Gastroesophageal sphincter (tissue), 4 donors: ENCODE results near the gene U2SURP. TPM values are rescaled to one million over a fixed set of nuclear protein-coding genes. Genes with fewer than 3 reads are reported as not detected.

Source experiments
- ATAC-seq: fragments of 150-250 bp; one replicate; pipeline ENCODE4 v1.9.1; 2016; ENCODE audit warnings: mild to moderate bottlenecking, moderate library complexity
- H3K27ac ChIP-seq, 4 donors: fragments of 200-600 bp; sonication (generic) in 3 of 4; 1 replicate in 3 of 4; 2 replicates in 1 of 4; pipeline ENCODE4 v1.5.1; 2016 to 2019
- H3K27me3 ChIP-seq: fragments of 200-600 bp; sonication (generic); one replicate; pipeline ENCODE4 v1.5.1; 2019
- H3K36me3 ChIP-seq, 2 donors: fragments of 200-600 bp; sonication (generic); one replicate each; pipeline ENCODE4 v1.5.1; 2019; ENCODE audit warnings: control low read depth in 1 of 2
- H3K4me1 ChIP-seq, 3 donors: fragments of 200-600 bp; sonication (generic); 1 replicate in 2 of 3; 2 replicates in 1 of 3; pipeline ENCODE4 v1.5.1; 2016 to 2019; ENCODE audit warnings: control low read depth in 2 of 3
- H3K4me3 ChIP-seq, 2 donors: fragments of 200-600 bp; sonication (generic); one replicate each; pipeline ENCODE4 v1.5.1; 2019; ENCODE audit warnings: mild to moderate bottlenecking in 1 of 2, moderate library complexity in 1 of 2
- H3K9me3 ChIP-seq, 3 donors: fragments of 200-600 bp; sonication (generic); one replicate each; pipeline ENCODE4 v1.5.1; 2017 to 2019; ENCODE audit warnings: control low read depth in 2 of 3
- EP300 ChIP-seq: sonication (generic); formaldehyde crosslinking; IDR thresholded peaks from one replicate; pipeline ENCODE4 v1.6.1; 2017; ENCODE audit warnings: antibody characterized with exemption, mild to moderate bottlenecking
- POLR2A ChIP-seq, 2 donors: fragments of 450-650 bp; IDR thresholded peaks; one replicate each; pipeline ENCODE4 v1.6.1; 2017; ENCODE audit warnings: antibody characterized with exemption in 2 of 2, mild to moderate bottlenecking in 2 of 2, moderate library complexity in 1 of 2
- POLR2AphosphoS5 ChIP-seq: sonication (generic); formaldehyde crosslinking; IDR thresholded peaks from one replicate; pipeline ENCODE4 v1.6.1; 2017; ENCODE audit warnings: antibody characterized with exemption
- WGBS, 2 donors: methylation state at CpG; one replicate each; pipeline ENCODE4 v1.1.5; 2018; ENCODE audit warnings: low coverage in 1 of 2; 5-methylcytosine and 5-hydroxymethylcytosine counted together
- total RNA-seq, 4 donors: library from RNA; depleted of rRNA; stranded (reverse); fragments of >200 nt; gene quantifications; one replicate each; pipeline ENCODE4 v1.1.0, GENCODE V29; 2016
- TF ChIP-seq, protein P1 (sequence below), 4 experiments: fragments of 200-600 bp in 2 of 4; fragments of 450-650 bp in 2 of 4; sonication (generic) in 1 of 4; IDR thresholded peaks; one replicate each; pipeline ENCODE4 v1.5.1; 2017 to 2019; ENCODE audit warnings: antibody characterized with exemption in 4 of 4, mild to moderate bottlenecking in 2 of 4, moderate library complexity in 2 of 4

Gene U2SURP
- total RNA-seq, 4 donors from 2014 or later, result 40.5 to 111 (median 60.4) TPM

DNA sequence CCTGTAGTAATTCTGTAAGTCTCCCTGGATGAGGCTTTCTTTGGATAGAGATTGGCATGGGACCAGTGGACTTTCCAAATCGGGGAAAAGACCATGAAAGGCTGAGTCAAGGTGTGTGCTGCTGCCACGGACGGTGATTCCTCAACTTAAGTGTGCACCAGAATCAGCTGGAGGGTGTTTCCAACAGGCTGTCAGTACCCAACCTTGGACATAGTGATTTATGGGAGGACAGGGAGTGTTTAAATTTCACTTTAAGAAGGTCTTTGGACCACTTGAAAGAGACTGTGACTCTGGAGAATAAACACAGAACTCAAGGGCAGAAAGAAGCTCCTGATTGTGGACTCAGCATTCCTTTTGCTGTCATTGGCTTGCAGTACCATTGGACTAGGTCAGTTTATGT lies 97.8 kb downstream of the U2SURP start:
- no peaks in the 10 kb centered on the region for H3K4me1 ChIP-seq
- peaks cover 4% of the 10 kb centered on the region for H3K27me3 ChIP-seq
- no peak overlapping the region for H3K27ac ChIP-seq
- 51 to 54% methylated on average over 2 to 3 of the region's 3 CpGs for WGBS, 2 donors
- no peak overlapping the region for H3K4me3 ChIP-seq
- TF ChIP-seq POLR2A (IDR thresholded peaks at IDR 0.05), result no peak
- TF ChIP-seq POLR2AphosphoS5, result no peak
- TF ChIP-seq EP300, result no peak
- TF ChIP-seq, protein P1, sequence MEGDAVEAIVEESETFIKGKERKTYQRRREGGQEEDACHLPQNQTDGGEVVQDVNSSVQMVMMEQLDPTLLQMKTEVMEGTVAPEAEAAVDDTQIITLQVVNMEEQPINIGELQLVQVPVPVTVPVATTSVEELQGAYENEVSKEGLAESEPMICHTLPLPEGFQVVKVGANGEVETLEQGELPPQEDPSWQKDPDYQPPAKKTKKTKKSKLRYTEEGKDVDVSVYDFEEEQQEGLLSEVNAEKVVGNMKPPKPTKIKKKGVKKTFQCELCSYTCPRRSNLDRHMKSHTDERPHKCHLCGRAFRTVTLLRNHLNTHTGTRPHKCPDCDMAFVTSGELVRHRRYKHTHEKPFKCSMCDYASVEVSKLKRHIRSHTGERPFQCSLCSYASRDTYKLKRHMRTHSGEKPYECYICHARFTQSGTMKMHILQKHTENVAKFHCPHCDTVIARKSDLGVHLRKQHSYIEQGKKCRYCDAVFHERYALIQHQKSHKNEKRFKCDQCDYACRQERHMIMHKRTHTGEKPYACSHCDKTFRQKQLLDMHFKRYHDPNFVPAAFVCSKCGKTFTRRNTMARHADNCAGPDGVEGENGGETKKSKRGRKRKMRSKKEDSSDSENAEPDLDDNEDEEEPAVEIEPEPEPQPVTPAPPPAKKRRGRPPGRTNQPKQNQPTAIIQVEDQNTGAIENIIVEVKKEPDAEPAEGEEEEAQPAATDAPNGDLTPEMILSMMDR (IDR thresholded peaks at IDR 0.05), result no peak
- peaks cover 0 to 3% (median 0%) of the 10 kb centered on the region in 3 donors for H3K9me3 ChIP-seq
- ATAC-seq, result no peak
- H3K36me3 ChIP-seq, result no peaks in the 10 kb centered on the region

DNA sequence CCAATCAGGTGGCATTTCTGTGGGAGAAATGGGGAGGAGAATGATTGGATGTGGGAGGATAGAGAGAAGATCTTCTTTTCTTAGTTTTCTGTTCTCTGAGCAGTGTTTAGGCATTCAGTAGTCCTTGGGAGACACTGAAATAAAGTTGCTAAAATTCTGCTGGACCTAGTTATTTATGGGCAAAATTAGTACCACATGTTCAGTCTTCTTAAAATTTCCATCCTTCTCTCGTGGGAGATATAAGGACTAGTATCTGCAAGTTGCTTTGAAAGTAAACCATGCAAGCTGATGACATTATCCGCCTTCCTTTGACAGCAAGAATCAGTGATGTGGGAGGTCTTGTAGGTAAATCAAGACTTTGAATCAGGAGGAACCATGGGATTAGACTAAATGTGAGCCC lies 98.3 kb downstream of the U2SURP start:
- 40 to 75% methylated on average over 1 of the region's 2 CpGs for WGBS, 2 donors
- ATAC-seq, result no peak
- TF ChIP-seq POLR2AphosphoS5, result no peak
- no peak for TF ChIP-seq EP300
- no peak for TF ChIP-seq POLR2A (IDR thresholded peaks at IDR 0.05)
- TF ChIP-seq, protein P1 (IDR thresholded peaks at IDR 0.05), result no peak

DNA sequence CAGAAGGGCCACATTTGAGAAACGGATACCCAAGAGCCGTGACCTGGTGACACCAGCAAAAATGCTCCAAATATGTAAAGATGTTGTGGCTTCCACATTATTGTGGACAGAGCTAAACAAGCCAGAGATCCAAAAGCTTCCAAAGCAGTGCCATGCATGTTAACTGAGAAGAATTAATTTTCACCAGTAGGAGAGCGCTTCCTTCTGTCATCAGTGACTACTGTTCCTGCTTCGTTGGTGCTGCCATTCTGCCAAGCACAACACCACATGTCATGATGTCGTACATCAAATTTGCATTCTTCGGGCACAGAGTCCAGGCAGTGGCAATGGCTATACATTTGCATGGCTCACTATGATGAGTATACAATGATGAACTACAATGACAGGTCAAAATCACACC lies 99.1 kb downstream of the U2SURP start:
- WGBS, 2 donors, result 89 to 90% methylated on average over 5 to 6 of the region's 6 CpGs
- TF ChIP-seq EP300 (no peak), POLR2AphosphoS5 (no peak), POLR2A (IDR thresholded peaks at IDR 0.05) (no peak)
- TF ChIP-seq, protein P1 (IDR thresholded peaks at IDR 0.05), result no peak
- no peak overlapping the region for H3K4me3 ChIP-seq

More for the DNA sequence above, 98.3 kb downstream of the U2SURP start:
- no peak overlapping the region for H3K27ac ChIP-seq
- H3K9me3 ChIP-seq, result peaks cover 0 to 7% (median 0%) of the 10 kb centered on the region in 3 donors
- no peaks in the 10 kb centered on the region for H3K36me3 ChIP-seq
- H3K4me3 ChIP-seq, result no peak overlapping the region
- peaks cover 4% of the 10 kb centered on the region for H3K27me3 ChIP-seq
- no peaks in the 10 kb centered on the region for H3K4me1 ChIP-seq

DNA sequence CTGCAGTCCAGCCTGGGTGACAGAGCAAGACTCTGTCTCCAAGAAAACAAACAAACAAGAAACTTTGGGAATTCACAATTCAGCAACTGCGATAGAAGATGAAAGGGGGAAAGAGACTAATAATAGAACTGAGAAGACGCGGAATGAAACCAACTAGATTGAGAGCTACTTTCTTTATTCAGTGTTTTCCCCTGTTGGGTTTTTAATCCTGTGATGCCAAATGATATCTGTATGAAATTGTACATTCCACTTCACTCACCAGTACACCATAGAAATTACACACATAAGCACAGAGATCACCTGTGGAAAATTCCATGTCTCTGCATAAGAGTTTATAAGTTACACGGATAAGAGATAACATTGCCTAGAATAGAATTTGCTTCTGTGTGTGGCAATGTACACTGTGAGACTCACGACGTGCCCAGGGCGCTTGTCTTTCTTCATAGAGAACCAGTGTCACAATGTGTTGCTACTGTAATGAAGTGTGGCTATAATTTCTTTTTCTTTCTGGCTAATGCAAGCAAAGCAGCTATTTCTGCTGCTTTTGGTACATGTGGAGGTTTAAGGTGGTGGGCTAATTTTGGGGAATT lies 100.5 kb downstream of the U2SURP start:
- no peaks in the 10 kb centered on the region for H3K36me3 ChIP-seq
- no peak for ATAC-seq
- no peaks in the 10 kb centered on the region for H3K27me3 ChIP-seq
- 68 to 71% methylated on average over 7 of the region's 7 CpGs for WGBS, 2 donors
- TF ChIP-seq POLR2A (IDR thresholded peaks at IDR 0.05) (no peak), POLR2AphosphoS5 (no peak), EP300 (no peak)
- TF ChIP-seq, protein P1 (IDR thresholded peaks at IDR 0.05), result no peak
- peaks cover 0 to 25% (median 2%) of the 10 kb centered on the region in 3 donors for H3K9me3 ChIP-seq
- H3K4me3 ChIP-seq, result no peak overlapping the region
- H3K4me1 ChIP-seq, result no peaks in the 10 kb centered on the region
- H3K27ac ChIP-seq, result no peak overlapping the region

More for the DNA sequence above, 99.1 kb downstream of the U2SURP start:
- Histone ChIP-seq H3K27me3 (peaks cover 2% of the 10 kb centered on the region), H3K9me3 (peaks cover 0 to 15% (median 2%) of the 10 kb centered on the region in 3 donors), H3K36me3 (no peaks in the 10 kb centered on the region), H3K4me1 (no peaks in the 10 kb centered on the region), H3K27ac (no peak overlapping the region)
- ATAC-seq, result no peak

DNA sequence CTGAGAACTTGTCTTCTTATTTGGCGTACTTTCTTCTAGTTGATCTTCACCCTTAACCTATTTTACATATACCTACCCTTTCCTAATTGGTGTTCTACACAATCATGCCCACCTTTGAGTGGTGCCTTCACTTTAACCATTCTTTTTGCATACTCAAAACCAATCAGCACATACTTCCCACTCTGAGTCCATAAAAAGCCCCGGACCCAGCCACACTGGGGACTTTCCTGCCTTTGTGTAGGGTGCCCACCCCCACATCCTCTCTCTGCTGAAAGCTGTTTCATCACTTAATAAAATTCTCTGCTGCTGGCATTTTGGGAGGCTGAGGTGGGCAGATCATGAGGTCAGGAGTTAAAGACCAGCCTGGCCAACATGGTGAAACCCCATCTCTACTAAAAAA lies 102.3 kb downstream of the U2SURP start:
- no peak for ATAC-seq
- TF ChIP-seq, protein P1 (IDR thresholded peaks at IDR 0.05), result no peak
- no peak for TF ChIP-seq POLR2A (IDR thresholded peaks at IDR 0.05)
- no peak for TF ChIP-seq EP300
- TF ChIP-seq POLR2AphosphoS5, result no peak

More for the DNA sequence above, 102.3 kb downstream of the U2SURP start:
- no peaks in the 10 kb centered on the region for H3K4me1 ChIP-seq
- 83 to 85% methylated on average over 2 of the region's 2 CpGs for WGBS, 2 donors
- no peaks in the 10 kb centered on the region for H3K27me3 ChIP-seq
- H3K9me3 ChIP-seq, result peaks cover 0 to 25% (median 2%) of the 10 kb centered on the region in 3 donors
- no peaks in the 10 kb centered on the region for H3K36me3 ChIP-seq
- H3K4me3 ChIP-seq, result no peak overlapping the region
- H3K27ac ChIP-seq, result no peak overlapping the region
